GM12878 (cell line): ENCODE results near the gene SCRN1. TPM values are rescaled to one million over a fixed set of nuclear protein-coding genes. Genes with fewer than 3 reads are reported as not detected.
A peak's percentile ranks its signal among the peaks of the same experiment; 100 is the strongest.

Source experiments
- EP300 ChIP-seq, 2 experiments: fragments of 150-350 bp in 1 of 2; IDR thresholded peaks; 2 replicates each; pipeline ENCODE4 v1.6.1; 2011 to 2012; ENCODE audit warnings: low read depth in 2 of 2, low read length in 2 of 2, borderline replicate concordance in 1 of 2, improper control_type of control experiment in 1 of 2, inconsistent platforms in 1 of 2; ENCODE audit not compliant: control insufficient read depth in 1 of 2
- ESRRA ChIP-seq: IDR thresholded peaks from 2 replicates; pipeline ENCODE4 v1.6.1; 2012; ENCODE audit warnings: mild to moderate bottlenecking, low read length, improper control_type of control experiment
- HDAC6 ChIP-seq: fragments of 200-600 bp; sonication (generic); IDR thresholded peaks from one replicate; pipeline ENCODE4 v1.8.0; 2017; ENCODE audit warnings: antibody characterized with exemption; ENCODE audit not compliant: unreplicated experiment
- HDGF ChIP-seq: fragments of 450-650 bp; IDR thresholded peaks from 2 replicates; pipeline ENCODE4 v1.6.1; 2016; ENCODE audit warnings: antibody characterized with exemption
- JUNB ChIP-seq: IDR thresholded peaks from 2 replicates; pipeline ENCODE4 v1.6.1; 2016; ENCODE audit warnings: antibody characterized with exemption, mild to moderate bottlenecking
- KLF5 ChIP-seq: fragments of 450-650 bp; IDR thresholded peaks from 2 replicates; pipeline ENCODE4 v1.6.1; 2014; ENCODE audit warnings: mild to moderate bottlenecking; ENCODE audit not compliant: partially characterized antibody
- NFXL1 ChIP-seq: fragments of 450-650 bp; IDR thresholded peaks from 2 replicates; pipeline ENCODE4 v1.6.1; 2017; ENCODE audit warnings: antibody characterized with exemption, mild to moderate bottlenecking, borderline replicate concordance
- NFYB ChIP-seq: IDR thresholded peaks from 2 replicates; pipeline ENCODE4 v1.6.1; 2011; ENCODE audit warnings: low read depth, mild to moderate bottlenecking, low read length, improper control_type of control experiment, moderate library complexity; ENCODE audit not compliant: insufficient read depth
- NR2C2 ChIP-seq: IDR thresholded peaks from 2 replicates; pipeline ENCODE4 v1.6.1; 2011; ENCODE audit warnings: borderline replicate concordance, low read depth; ENCODE audit not compliant: control insufficient read depth, insufficient read length
- PAX8 ChIP-seq: fragments of 450-650 bp; IDR thresholded peaks from 2 replicates; pipeline ENCODE4 v1.6.1; 2017; ENCODE audit warnings: mild to moderate bottlenecking, moderate library complexity
- POU2F2 ChIP-seq: IDR thresholded peaks from 3 replicates; pipeline ENCODE4 v1.6.1; 2011; ENCODE audit warnings: low read depth, mild to moderate bottlenecking, low read length, borderline replicate concordance
- SMAD1 ChIP-seq: fragments of 450-650 bp; IDR thresholded peaks from 2 replicates; pipeline ENCODE4 v1.6.1; 2018; ENCODE audit warnings: mild to moderate bottlenecking, low read depth; ENCODE audit not compliant: partially characterized antibody
- SP1 ChIP-seq: IDR thresholded peaks from one replicate; pipeline ENCODE4 v1.6.1; 2011; ENCODE audit warnings: low read depth, low read length
- SUPT20H ChIP-seq: IDR thresholded peaks from 2 replicates; pipeline ENCODE4 v1.6.1; 2011; ENCODE audit warnings: low read depth, mild to moderate bottlenecking, low read length, moderate library complexity, borderline replicate concordance; ENCODE audit not compliant: control insufficient read depth
- TARDBP ChIP-seq: IDR thresholded peaks from 2 replicates; pipeline ENCODE4 v1.6.1; 2016; ENCODE audit warnings: borderline replicate concordance
- ZNF207 ChIP-seq: fragments of 450-650 bp; IDR thresholded peaks from 2 replicates; pipeline ENCODE4 v1.6.1; 2014; ENCODE audit warnings: antibody characterized with exemption, mild to moderate bottlenecking, borderline replicate concordance
- ZNF384 ChIP-seq: IDR thresholded peaks from 2 replicates; pipeline ENCODE4 v1.6.1; 2012; ENCODE audit warnings: low read depth, mild to moderate bottlenecking, low read length, improper control_type of control experiment, borderline replicate concordance
- ZNF622 ChIP-seq: fragments of 450-650 bp; IDR thresholded peaks from 2 replicates; pipeline ENCODE4 v1.6.1; 2017; ENCODE audit warnings: mild to moderate bottlenecking, inconsistent platforms
- polyA plus RNA-seq, 11 experiments: library from polyadenylated mRNA; depleted of rRNA in 4 of 11; unstranded in 6 of 11; stranded (reverse) in 5 of 11; fragments of >200 nt; fragmentation: Nextera tagmentation in 4 of 11; fragmentation: Illumina TruSeq in 1 of 11; extraction: Ambion mirVana in 4 of 11; extraction: Trizol in 1 of 11; gene quantifications; 1 replicate in 1 of 11; 2 replicates in 10 of 11; pipeline versions ENCODE4 v1.2.1 to v1.2.3, GENCODE V29; 2011 to 2016; ENCODE audit warnings: inconsistent platforms in 2 of 11, missing spikeins in 2 of 11, low read depth in 1 of 11
- total RNA-seq, 4 experiments: library from RNA; depleted of rRNA in 3 of 4; stranded (reverse); fragments of >200 nt in 3 of 4; fragmentation: Illumina TruSeq in 1 of 4; extraction: Trizol in 1 of 4; gene quantifications; 2 replicates each; pipeline versions ENCODE4 v1.2.1 to v1.2.3, GENCODE V29; 2013 to 2021
- TF ChIP-seq, protein P1 (sequence below): fragments of 450-650 bp; IDR thresholded peaks from 2 replicates; pipeline ENCODE4 v1.6.1; 2017; ENCODE audit warnings: antibody characterized with exemption, mild to moderate bottlenecking, moderate library complexity
- TF ChIP-seq, protein P2 (sequence below): IDR thresholded peaks from 2 replicates; pipeline ENCODE4 v1.6.1; 2011; ENCODE audit warnings: low read depth, low read length, improper control_type of control experiment, borderline replicate concordance
- TF ChIP-seq, protein P3 (sequence below): fragments of 450-650 bp; conservative IDR thresholded peaks from 2 replicates; pipeline ENCODE4 v1.6.1; 2017; ENCODE audit warnings: mild to moderate bottlenecking, moderate library complexity
- TF ChIP-seq, protein P4 (sequence below): IDR thresholded peaks from 2 replicates; pipeline ENCODE4 v1.6.1; 2012; ENCODE audit warnings: low read depth, low read length, improper control_type of control experiment
- TF ChIP-seq, protein P5 (sequence below): IDR thresholded peaks from 2 replicates; pipeline ENCODE4 v1.6.1; 2012; ENCODE audit warnings: low read depth, low read length, improper control_type of control experiment

The SCRN1 gene
- total and polyA plus RNA-seq, 10 of the 15 experiments (the other 5 are each of a cell fraction or from before 2014, with no cell fraction given) = 11.1 to 67.6 (median 41.7) TPM

DNA sequence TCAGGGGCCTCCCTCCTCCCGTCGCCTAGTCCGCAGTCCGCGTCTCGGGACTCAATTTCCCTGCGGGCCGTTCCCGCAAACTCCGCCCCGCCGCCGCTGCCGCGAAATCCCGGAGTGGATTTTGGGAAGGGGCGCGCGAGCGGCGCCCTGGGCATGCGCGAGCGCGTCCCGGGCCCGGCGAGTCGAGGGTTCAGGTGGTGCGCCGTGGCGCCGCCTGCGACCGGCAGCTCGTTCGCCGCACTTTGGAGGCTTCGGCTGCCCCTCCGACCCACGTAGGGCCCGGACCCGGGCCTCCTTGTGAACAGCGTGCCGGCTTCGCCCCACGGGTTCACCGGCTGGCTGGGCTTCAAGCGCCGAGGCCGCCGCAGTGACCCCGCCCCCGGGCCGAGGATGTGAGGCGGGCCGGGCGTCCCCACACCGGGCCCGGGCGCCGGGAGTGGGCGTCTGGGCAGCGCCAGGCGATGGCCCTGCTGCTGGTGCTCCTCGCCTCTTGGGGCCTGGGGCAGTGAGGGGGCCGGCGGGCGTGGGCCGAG is 38.7 kb upstream of the SCRN1 start, which contains the start of gene PLEKHA8 (continued):
- TF ChIP-seq, protein P1, sequence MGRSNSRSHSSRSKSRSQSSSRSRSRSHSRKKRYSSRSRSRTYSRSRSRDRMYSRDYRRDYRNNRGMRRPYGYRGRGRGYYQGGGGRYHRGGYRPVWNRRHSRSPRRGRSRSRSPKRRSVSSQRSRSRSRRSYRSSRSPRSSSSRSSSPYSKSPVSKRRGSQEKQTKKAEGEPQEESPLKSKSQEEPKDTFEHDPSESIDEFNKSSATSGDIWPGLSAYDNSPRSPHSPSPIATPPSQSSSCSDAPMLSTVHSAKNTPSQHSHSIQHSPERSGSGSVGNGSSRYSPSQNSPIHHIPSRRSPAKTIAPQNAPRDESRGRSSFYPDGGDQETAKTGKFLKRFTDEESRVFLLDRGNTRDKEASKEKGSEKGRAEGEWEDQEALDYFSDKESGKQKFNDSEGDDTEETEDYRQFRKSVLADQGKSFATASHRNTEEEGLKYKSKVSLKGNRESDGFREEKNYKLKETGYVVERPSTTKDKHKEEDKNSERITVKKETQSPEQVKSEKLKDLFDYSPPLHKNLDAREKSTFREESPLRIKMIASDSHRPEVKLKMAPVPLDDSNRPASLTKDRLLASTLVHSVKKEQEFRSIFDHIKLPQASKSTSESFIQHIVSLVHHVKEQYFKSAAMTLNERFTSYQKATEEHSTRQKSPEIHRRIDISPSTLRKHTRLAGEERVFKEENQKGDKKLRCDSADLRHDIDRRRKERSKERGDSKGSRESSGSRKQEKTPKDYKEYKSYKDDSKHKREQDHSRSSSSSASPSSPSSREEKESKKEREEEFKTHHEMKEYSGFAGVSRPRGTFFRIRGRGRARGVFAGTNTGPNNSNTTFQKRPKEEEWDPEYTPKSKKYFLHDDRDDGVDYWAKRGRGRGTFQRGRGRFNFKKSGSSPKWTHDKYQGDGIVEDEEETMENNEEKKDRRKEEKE = 0 out of 2 replicates have a peak, but pooled peaks have one; percentile 41
- TF ChIP-seq, protein P2, sequence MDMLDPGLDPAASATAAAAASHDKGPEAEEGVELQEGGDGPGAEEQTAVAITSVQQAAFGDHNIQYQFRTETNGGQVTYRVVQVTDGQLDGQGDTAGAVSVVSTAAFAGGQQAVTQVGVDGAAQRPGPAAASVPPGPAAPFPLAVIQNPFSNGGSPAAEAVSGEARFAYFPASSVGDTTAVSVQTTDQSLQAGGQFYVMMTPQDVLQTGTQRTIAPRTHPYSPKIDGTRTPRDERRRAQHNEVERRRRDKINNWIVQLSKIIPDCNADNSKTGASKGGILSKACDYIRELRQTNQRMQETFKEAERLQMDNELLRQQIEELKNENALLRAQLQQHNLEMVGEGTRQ = no peak
- TF ChIP-seq HDGF = no peak
- no peak for TF ChIP-seq JUNB
- TF ChIP-seq SUPT20H = no peak
- no peak for TF ChIP-seq ZNF622
- TF ChIP-seq HDAC6 = no peak
- peak; percentile 71; the same call in 1 of the 2 replicates for TF ChIP-seq TARDBP
- peak; percentile 99 for TF ChIP-seq SP1
- no peak for TF ChIP-seq PAX8
- TF ChIP-seq, protein P3, sequence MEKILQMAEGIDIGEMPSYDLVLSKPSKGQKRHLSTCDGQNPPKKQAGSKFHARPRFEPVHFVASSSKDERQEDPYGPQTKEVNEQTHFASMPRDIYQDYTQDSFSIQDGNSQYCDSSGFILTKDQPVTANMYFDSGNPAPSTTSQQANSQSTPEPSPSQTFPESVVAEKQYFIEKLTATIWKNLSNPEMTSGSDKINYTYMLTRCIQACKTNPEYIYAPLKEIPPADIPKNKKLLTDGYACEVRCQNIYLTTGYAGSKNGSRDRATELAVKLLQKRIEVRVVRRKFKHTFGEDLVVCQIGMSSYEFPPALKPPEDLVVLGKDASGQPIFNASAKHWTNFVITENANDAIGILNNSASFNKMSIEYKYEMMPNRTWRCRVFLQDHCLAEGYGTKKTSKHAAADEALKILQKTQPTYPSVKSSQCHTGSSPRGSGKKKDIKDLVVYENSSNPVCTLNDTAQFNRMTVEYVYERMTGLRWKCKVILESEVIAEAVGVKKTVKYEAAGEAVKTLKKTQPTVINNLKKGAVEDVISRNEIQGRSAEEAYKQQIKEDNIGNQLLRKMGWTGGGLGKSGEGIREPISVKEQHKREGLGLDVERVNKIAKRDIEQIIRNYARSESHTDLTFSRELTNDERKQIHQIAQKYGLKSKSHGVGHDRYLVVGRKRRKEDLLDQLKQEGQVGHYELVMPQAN = peak; percentile 79
- TF ChIP-seq, protein P4, sequence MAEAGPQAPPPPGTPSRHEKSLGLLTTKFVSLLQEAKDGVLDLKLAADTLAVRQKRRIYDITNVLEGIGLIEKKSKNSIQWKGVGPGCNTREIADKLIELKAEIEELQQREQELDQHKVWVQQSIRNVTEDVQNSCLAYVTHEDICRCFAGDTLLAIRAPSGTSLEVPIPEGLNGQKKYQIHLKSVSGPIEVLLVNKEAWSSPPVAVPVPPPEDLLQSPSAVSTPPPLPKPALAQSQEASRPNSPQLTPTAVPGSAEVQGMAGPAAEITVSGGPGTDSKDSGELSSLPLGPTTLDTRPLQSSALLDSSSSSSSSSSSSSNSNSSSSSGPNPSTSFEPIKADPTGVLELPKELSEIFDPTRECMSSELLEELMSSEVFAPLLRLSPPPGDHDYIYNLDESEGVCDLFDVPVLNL = no peak; the same call in 1 of the 2 replicates
- TF ChIP-seq ESRRA = no peak
- no peak for TF ChIP-seq NFYB
- TF ChIP-seq, protein P5, sequence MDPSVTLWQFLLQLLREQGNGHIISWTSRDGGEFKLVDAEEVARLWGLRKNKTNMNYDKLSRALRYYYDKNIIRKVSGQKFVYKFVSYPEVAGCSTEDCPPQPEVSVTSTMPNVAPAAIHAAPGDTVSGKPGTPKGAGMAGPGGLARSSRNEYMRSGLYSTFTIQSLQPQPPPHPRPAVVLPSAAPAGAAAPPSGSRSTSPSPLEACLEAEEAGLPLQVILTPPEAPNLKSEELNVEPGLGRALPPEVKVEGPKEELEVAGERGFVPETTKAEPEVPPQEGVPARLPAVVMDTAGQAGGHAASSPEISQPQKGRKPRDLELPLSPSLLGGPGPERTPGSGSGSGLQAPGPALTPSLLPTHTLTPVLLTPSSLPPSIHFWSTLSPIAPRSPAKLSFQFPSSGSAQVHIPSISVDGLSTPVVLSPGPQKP = peak; percentile 28; the same call in 1 of the 2 replicates
- TF ChIP-seq NFXL1 = no peak; the same call in 1 of the 2 replicates
- 0 out of 2 replicates have a peak, but pooled peaks have one; percentile 61 for TF ChIP-seq ZNF207
- no peak for TF ChIP-seq NR2C2
- peak; percentile 63; the same call in 1 of the 3 replicates for TF ChIP-seq POU2F2
- no peak for TF ChIP-seq SMAD1
- peak in 1 of 2 experiments; percentile 42; a peak in 1 of 4 replicates for TF ChIP-seq EP300 (IDR thresholded peaks at IDR 0.05; ENCODE audit: borderline replicate concordance in 1 of 2, control insufficient read depth in 1 of 2, low read depth in 2 of 2, low read length in 2 of 2)
- TF ChIP-seq KLF5 = peak; percentile 76
- no peak for TF ChIP-seq ZNF384
